Measurements from ENCODE around the gene NISCH.

DNA sequence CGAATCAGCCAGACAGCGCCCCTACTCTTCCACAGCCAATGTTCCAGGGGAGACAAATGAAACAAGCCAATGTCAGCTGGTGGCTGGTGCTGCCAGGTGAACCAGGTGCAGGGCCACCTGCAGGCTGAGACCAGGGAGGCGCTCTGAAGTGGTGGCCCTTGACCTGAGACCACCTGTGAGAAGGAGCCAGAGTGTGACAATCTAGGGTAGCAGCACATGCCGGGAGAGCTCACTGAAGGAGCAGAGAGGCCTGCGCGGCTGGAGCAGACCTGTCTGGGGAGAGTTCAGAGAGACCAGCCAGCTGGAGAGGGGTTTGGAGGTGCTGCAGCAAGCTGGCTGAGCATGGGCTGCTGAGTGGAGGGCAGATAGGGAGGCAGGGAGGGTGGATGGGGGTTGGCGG, 39.0 kb downstream of the NISCH start:
- TF ChIP-seq EZH2 (IDR thresholded peaks at IDR 0.05; ENCODE audit: borderline replicate concordance), result no peak
- TF ChIP-seq, protein P1, sequence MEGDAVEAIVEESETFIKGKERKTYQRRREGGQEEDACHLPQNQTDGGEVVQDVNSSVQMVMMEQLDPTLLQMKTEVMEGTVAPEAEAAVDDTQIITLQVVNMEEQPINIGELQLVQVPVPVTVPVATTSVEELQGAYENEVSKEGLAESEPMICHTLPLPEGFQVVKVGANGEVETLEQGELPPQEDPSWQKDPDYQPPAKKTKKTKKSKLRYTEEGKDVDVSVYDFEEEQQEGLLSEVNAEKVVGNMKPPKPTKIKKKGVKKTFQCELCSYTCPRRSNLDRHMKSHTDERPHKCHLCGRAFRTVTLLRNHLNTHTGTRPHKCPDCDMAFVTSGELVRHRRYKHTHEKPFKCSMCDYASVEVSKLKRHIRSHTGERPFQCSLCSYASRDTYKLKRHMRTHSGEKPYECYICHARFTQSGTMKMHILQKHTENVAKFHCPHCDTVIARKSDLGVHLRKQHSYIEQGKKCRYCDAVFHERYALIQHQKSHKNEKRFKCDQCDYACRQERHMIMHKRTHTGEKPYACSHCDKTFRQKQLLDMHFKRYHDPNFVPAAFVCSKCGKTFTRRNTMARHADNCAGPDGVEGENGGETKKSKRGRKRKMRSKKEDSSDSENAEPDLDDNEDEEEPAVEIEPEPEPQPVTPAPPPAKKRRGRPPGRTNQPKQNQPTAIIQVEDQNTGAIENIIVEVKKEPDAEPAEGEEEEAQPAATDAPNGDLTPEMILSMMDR (IDR thresholded peaks at IDR 0.05; ENCODE audit: poor library complexity), result no peak
